HG03108 (cell line): Measurements from ENCODE around the gene PPTC7.
"Not testable (repeated sequence)": the region's sequence is repeated elsewhere in the genome, so short reads cannot be mapped to it uniquely, and the experiment has no call there.

Experiments used
- ATAC-seq: cut with Tn5 transposase; IDR thresholded peaks from one replicate; pipeline ENCODE4 v1.9.1; 2021; ENCODE audit warnings: moderate library complexity; ENCODE audit not compliant: unreplicated experiment

The PPTC7 gene

GRCh38 chr12:110537605-110538409 is 45.3 kb downstream of the PPTC7 start:
- ATAC-seq = no peak

- ATAC-seq = no peak
Observed at GRCh38 chr12:110536834-110537604, 46.1 kb downstream of the PPTC7 start.

- no peak for ATAC-seq
Observed at GRCh38 chr12:110534811-110535210, 48.3 kb downstream of the PPTC7 start.

- ATAC-seq = no peak
Observed at GRCh38 chr12:110533607-110534006, 49.5 kb downstream of the PPTC7 start.

- no peak for ATAC-seq
Observed at GRCh38 chr12:110532644-110533043, 50.5 kb downstream of the PPTC7 start.

- peak; percentile 83 for ATAC-seq
Observed at GRCh38 chr12:110531741-110532333, 51.3 kb downstream of the PPTC7 start.

GRCh38 chr12:110530511-110530910 is 52.6 kb downstream of the PPTC7 start:
- no peak for ATAC-seq

GRCh38 chr12:110528277-110528839 is 54.8 kb downstream of the PPTC7 start:
- ATAC-seq = no peak

GRCh38 chr12:110520876-110521712 is 62.0 kb downstream of the PPTC7 start:
- ATAC-seq = not testable (repeated sequence)

- not testable (repeated sequence) for ATAC-seq
Observed at GRCh38 chr12:110518014-110518413, 65.1 kb downstream of the PPTC7 start.

GRCh38 chr12:110516995-110517394 is 66.1 kb downstream of the PPTC7 start:
- no peak for ATAC-seq

GRCh38 chr12:110514363-110514762 is 68.8 kb downstream of the PPTC7 start:
- ATAC-seq = no peak

GRCh38 chr12:110513842-110514241 is 69.3 kb downstream of the PPTC7 start:
- no peak for ATAC-seq

- ATAC-seq = no peak
Observed at GRCh38 chr12:110508071-110508586, 75.0 kb downstream of the PPTC7 start.

GRCh38 chr12:110505332-110505731 is 77.8 kb downstream of the PPTC7 start:
- ATAC-seq = no peak

GRCh38 chr12:110503432-110503831 is 79.7 kb downstream of the PPTC7 start:
- no peak for ATAC-seq

GRCh38 chr12:110501752-110502738 is 81.1 kb downstream of the PPTC7 start, which contains the start of the genes RAD9B and VPS29:
RAD9B (plus strand) TSS chr12:110502331; CDS start chr12:110502338, 7 bp downstream.
VPS29 (minus strand) TSS chr12:110502111; CDS start chr12:110502051, 60 bp downstream.
- ATAC-seq = peak; percentile 93

- peak; percentile 3 for ATAC-seq
Observed at GRCh38 chr12:110501399-110501751, 81.7 kb downstream of the PPTC7 start.
